Activated naive CD4-positive, alpha-beta T cell treated with anti-CD3 and anti-CD28 coated beads for 36 hours (primary cell): Measurements from ENCODE around the gene LITAFD. TPM values are rescaled to one million over a fixed set of nuclear protein-coding genes. Genes with fewer than 3 reads are reported as not detected.

ENCODE experiments used
- total RNA-seq, 2 experiments: library from RNA; stranded (reverse); gene quantifications; one replicate each; pipeline ENCODE4 v1.2.3, GENCODE V29; 2021

Gene LITAFD
- total RNA-seq, 2 experiments from 2014 or later = not detected

Other genes starting within 250 kb of the LITAFD start
- 1 to 10 TPM; 2.7 to 3.1 TPM for gene ABAT, start 207.7 kb upstream of the LITAFD start, total RNA-seq
- 10 to 100 TPM; 12.1 to 12.6 TPM for gene TMEM186, start 84.7 kb upstream of the LITAFD start, total RNA-seq
- gene PMM2, start 84.5 kb upstream of the LITAFD start, total RNA-seq = 10 to 100 TPM; 20.1 to 20.8 TPM
- 10 to 100 TPM; 46.5 to 49.6 TPM for gene CARHSP1, start 13.3 kb upstream of the LITAFD start, total RNA-seq
- gene USP7, start 81.6 kb downstream of the LITAFD start, total RNA-seq = 100 to 1,000 TPM; 155 to 163 TPM
- gene HAPSTR1, start 209.3 kb downstream of the LITAFD start, total RNA-seq = 10 to 100 TPM; 41.2 to 42.6 TPM